PFSK-1 (cell line): Measurements from ENCODE around the gene MAGI1.

Experiments
- FOXP2 ChIP-seq: optimal IDR thresholded peaks from 2 replicates; pipeline ENCODE3; 2011; ENCODE audit warnings: borderline replicate concordance, control low read depth, inconsistent platforms; ENCODE audit not compliant: insufficient read depth; ENCODE audit errors: extremely low read length, extremely low read depth
- POLR2AphosphoS5 ChIP-seq: IDR thresholded peaks from 2 replicates; pipeline ENCODE4 v1.6.1; 2012; ENCODE audit warnings: low read depth, mild to moderate bottlenecking, control low read depth, low read length, moderate library complexity
- REST ChIP-seq, 2 experiments: IDR thresholded peaks; 2 replicates each; pipeline versions ENCODE4 v1.6.1 to v1.8.0; 2011 to 2012; ENCODE audit warnings: low read depth in 2 of 2, low read length in 2 of 2, control low read depth in 1 of 2, inconsistent platforms in 1 of 2, mild to moderate bottlenecking in 1 of 2, moderate library complexity in 1 of 2; ENCODE audit not compliant: insufficient read depth in 1 of 2
- SIN3A ChIP-seq: IDR thresholded peaks from 2 replicates; pipeline ENCODE4 v1.6.1; 2012; ENCODE audit warnings: mild to moderate bottlenecking, low read length, moderate library complexity, borderline replicate concordance; ENCODE audit not compliant: insufficient read depth
- TAF1 ChIP-seq: IDR thresholded peaks from 2 replicates; pipeline ENCODE4 v1.6.1; 2012; ENCODE audit warnings: low read length, control low read depth, borderline replicate concordance; ENCODE audit not compliant: insufficient read depth

The MAGI1 gene

GRCh38 chr3:65963787-65964677, 74.7 kb downstream of the MAGI1 start:
- no peak for TF ChIP-seq TAF1
- TF ChIP-seq SIN3A = no peak
- no peak for TF ChIP-seq POLR2AphosphoS5
- no peak for TF ChIP-seq REST (IDR thresholded peaks at IDR 0.05; ENCODE audit: insufficient read depth in 1 of 2, low read depth in 2 of 2, low read length in 2 of 2)
- TF ChIP-seq FOXP2 = no peak

GRCh38 chr3:65961733-65962132, 77.0 kb downstream of the MAGI1 start:
- TF ChIP-seq FOXP2 = no peak
- TF ChIP-seq POLR2AphosphoS5 = no peak
- no peak for TF ChIP-seq SIN3A
- no peak for TF ChIP-seq TAF1
- TF ChIP-seq REST (IDR thresholded peaks at IDR 0.05; ENCODE audit: insufficient read depth in 1 of 2, low read depth in 2 of 2, low read length in 2 of 2) = no peak

GRCh38 chr3:65961128-65961527, 77.6 kb downstream of the MAGI1 start:
- TF ChIP-seq FOXP2 (no peak), REST (IDR thresholded peaks at IDR 0.05; ENCODE audit: insufficient read depth in 1 of 2, low read depth in 2 of 2, low read length in 2 of 2) (no peak), POLR2AphosphoS5 (no peak), SIN3A (no peak), TAF1 (no peak)

- TF ChIP-seq SIN3A (no peak), FOXP2 (no peak), REST (IDR thresholded peaks at IDR 0.05; ENCODE audit: insufficient read depth in 1 of 2, low read depth in 2 of 2, low read length in 2 of 2) (no peak), POLR2AphosphoS5 (no peak), TAF1 (no peak)
Measured at GRCh38 chr3:65960087-65960486, 78.6 kb downstream of the MAGI1 start.
